ENCODE measurements around the gene LCE1C. TPM values are rescaled to one million over a fixed set of nuclear protein-coding genes. Genes with fewer than 3 reads are reported as not detected.

LCE1C gene
- total and polyA plus RNA-seq, 2 of the 4 experiments (the other 2 are of a cell fraction): not detected

DNA sequence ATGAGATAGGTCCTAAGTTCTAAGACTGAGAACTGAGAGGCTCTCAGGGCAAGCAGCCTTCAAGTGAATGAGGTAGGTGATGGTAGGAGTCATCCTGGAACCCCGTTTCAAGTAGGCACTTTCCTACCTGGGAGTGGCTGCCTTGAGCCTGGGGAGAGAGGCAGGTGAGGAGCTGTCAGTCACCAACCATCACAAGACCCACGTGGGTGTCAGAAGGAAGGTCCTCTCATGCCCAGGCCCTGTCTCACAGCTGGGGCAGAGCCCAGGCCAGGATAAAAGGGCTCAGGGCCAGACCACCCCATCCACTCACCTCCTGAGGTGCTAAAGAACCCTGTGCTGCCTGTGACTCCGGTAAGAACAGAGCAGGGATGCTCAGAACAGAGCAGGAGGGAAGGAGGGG is 10.0 kb downstream of the LCE1C start, which contains the start of gene LCE1D:
TSS of gene LCE1D (plus strand) at position 301 of the 400 bp plus-strand sequence. CDS start 1,074 bp downstream, outside the sequence.
- dilution Hi-C loops (cut with HindIII; ENCODE audit: low sequenced_read_pairs, unreplicated experiment) (no loop called here), intact Hi-C loops (cut with micrococcal nuclease) (no loop called here), in situ Hi-C loops (cut with MboI; ENCODE audit: low sequenced_read_pairs) (no loop called here)
- no peaks in the 10 kb centered on the region for H3K79me1 ChIP-seq (ENCODE audit: low read depth in 1 of 2, low read length in 2 of 2)
- no peak within 1 kb of the TSS for H2BK20ac ChIP-seq (ENCODE audit: low read depth, low read length)
- ChIA-PET CTCF (no interaction called here), POLR2A (ENCODE audit: unreplicated experiment) (no interaction called here)
- no peak within 1 kb of the TSS for H2BK15ac ChIP-seq (ENCODE audit: low read depth, low read length)
- no peak within 1 kb of the TSS for H3K9ac ChIP-seq (ENCODE audit: low read depth, low read length)
- no peak within 1 kb of the TSS for H3K14ac ChIP-seq (replicated peaks; ENCODE audit: low read depth, low read length)
- no TSS peak for BruUV-seq (replicated peaks)
- no peak within 1 kb of the TSS for H3K56ac ChIP-seq (ENCODE audit: extremely low read depth, insufficient read depth, low read length)
- DNase-seq (no peak), ATAC-seq (ENCODE audit: low read depth) (no peak)
- no peak within 1 kb of the TSS for H2BK5ac ChIP-seq (ENCODE audit: low read depth, low read length, poor library complexity, severe bottlenecking)
- H4K8ac ChIP-seq (ENCODE audit: low read depth in 2 of 2, low read length in 2 of 2): no peak within 1 kb of the TSS
- no peaks in the 10 kb centered on the region for H3K9me1 ChIP-seq (ENCODE audit: insufficient read depth, low read length)
- H2AK9ac ChIP-seq (replicated peaks; ENCODE audit: low read depth, low read length, poor library complexity): no peak within 1 kb of the TSS
- H3K4me3 ChIP-seq (ENCODE audit: insufficient read depth, low read depth, low read length): no peak within 1 kb of the TSS
- no peaks in the 10 kb centered on the region; the same call in 1 of the 2 replicates for H3K9me3 ChIP-seq (ENCODE audit: control insufficient read depth, insufficient read depth, low read length)
- TF ChIP-seq MAZ (IDR thresholded peaks at IDR 0.05; ENCODE audit: borderline replicate concordance, low read depth, low read length) (no peak), MXI1 (IDR thresholded peaks at IDR 0.05; ENCODE audit: borderline replicate concordance, low read depth, low read length) (no peak), RCOR1 (IDR thresholded peaks at IDR 0.05; ENCODE audit: insufficient replicate concordance, low read length) (no peak), BHLHE40 (IDR thresholded peaks at IDR 0.05; ENCODE audit: low read depth, low read length) (no peak), POLR2A (IDR thresholded peaks at IDR 0.05; ENCODE audit: low read depth, low read length) (no peak), RAD21 (IDR thresholded peaks at IDR 0.05; ENCODE audit: low read length) (no peak), NFE2L2 (IDR thresholded peaks at IDR 0.05; ENCODE audit: low read depth, low read length) (no peak), SMC3 (IDR thresholded peaks at IDR 0.05; ENCODE audit: low read depth, low read length) (no peak), CEBPB (IDR thresholded peaks at IDR 0.05; ENCODE audit: low read depth, low read length) (no peak)
- TF ChIP-seq, protein P1, sequence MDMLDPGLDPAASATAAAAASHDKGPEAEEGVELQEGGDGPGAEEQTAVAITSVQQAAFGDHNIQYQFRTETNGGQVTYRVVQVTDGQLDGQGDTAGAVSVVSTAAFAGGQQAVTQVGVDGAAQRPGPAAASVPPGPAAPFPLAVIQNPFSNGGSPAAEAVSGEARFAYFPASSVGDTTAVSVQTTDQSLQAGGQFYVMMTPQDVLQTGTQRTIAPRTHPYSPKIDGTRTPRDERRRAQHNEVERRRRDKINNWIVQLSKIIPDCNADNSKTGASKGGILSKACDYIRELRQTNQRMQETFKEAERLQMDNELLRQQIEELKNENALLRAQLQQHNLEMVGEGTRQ (IDR thresholded peaks at IDR 0.05; ENCODE audit: low read depth, low read length): no peak
- no peak within 1 kb of the TSS for H3K27ac ChIP-seq (ENCODE audit: insufficient read depth, low read length)
- H4K20me1 ChIP-seq (ENCODE audit: insufficient read depth, low read length): no peaks in the 10 kb centered on the region
- H2AFZ ChIP-seq (replicated peaks; ENCODE audit: low read length, poor library complexity): no peak within 1 kb of the TSS
- no CpG with 5 or more reads among the region's 3 CpGs for WGBS, 2 experiments (ENCODE audit: extremely low coverage in 2 of 2, insufficient read length in 1 of 2)
- H4K5ac ChIP-seq (ENCODE audit: low read depth, low read length): no peak within 1 kb of the TSS
- no peak within 1 kb of the TSS for H3K23ac ChIP-seq (ENCODE audit: low read depth, low read length)
- H4K91ac ChIP-seq (ENCODE audit: insufficient read depth, low read depth, low read length): no peak within 1 kb of the TSS
- no peak within 1 kb of the TSS for H2AK5ac ChIP-seq (ENCODE audit: low read depth, low read length)
- H3K36me3 ChIP-seq (ENCODE audit: control insufficient read depth, insufficient read depth, low read length): no peaks in the 10 kb centered on the region
- H3K18ac ChIP-seq (ENCODE audit: low read depth, low read length): no peak within 1 kb of the TSS
- no peak within 1 kb of the TSS for H2BK120ac ChIP-seq (ENCODE audit: low read depth, low read length)
- no peaks in the 10 kb centered on the region for H3K4me1 ChIP-seq (ENCODE audit: control insufficient read depth, insufficient read depth, low read length)
- no peak within 1 kb of the TSS for H3K4ac ChIP-seq (ENCODE audit: low read depth, low read length)
- H3K4me2 ChIP-seq (ENCODE audit: low read depth, low read length): no peak within 1 kb of the TSS
- no peaks in the 10 kb centered on the region for H3K27me3 ChIP-seq (ENCODE audit: control insufficient read depth, insufficient read depth, low read length)

Data from IMR-90 (cell line).